Spinal cord (tissue), 10 donors: ENCODE measurements around the gene PLEK. TPM values are rescaled to one million over a fixed set of nuclear protein-coding genes. Genes with fewer than 3 reads are reported as not detected.

Experiments
- DNase-seq, 6 donors: peaks; one replicate each; pipeline versions ENCODE4 v3.0.0 to v3.0.0-alpha.2; 2013 to 2015; ENCODE audit warnings: low spot score in 6 of 6, low read depth in 4 of 6
- H3K27ac ChIP-seq: one replicate; pipeline ENCODE4 v1.5.1; 2013; ENCODE audit warnings: low read depth, low read length, control low read depth
- H3K27me3 ChIP-seq: one replicate; pipeline ENCODE4 v1.6.1; 2013; ENCODE audit warnings: low read length; ENCODE audit not compliant: control insufficient read depth, insufficient read depth
- H3K36me3 ChIP-seq: one replicate; pipeline ENCODE4 v1.6.1; 2013; ENCODE audit warnings: low read length; ENCODE audit not compliant: control insufficient read depth, insufficient read depth
- H3K4me1 ChIP-seq: one replicate; pipeline ENCODE4 v1.6.1; 2013; ENCODE audit warnings: low read length; ENCODE audit not compliant: control insufficient read depth, insufficient read depth
- H3K4me3 ChIP-seq: one replicate; pipeline ENCODE4 v1.5.1; 2013; ENCODE audit warnings: low read depth, low read length, control low read depth
- H3K9me3 ChIP-seq: one replicate; pipeline ENCODE4 v1.6.1; 2013; ENCODE audit warnings: low read length; ENCODE audit not compliant: control insufficient read depth, insufficient read depth
- WGBS: methylation state at CpG from one replicate; pipeline ENCODE4 v1.1.5; 2013; ENCODE audit warnings: missing lambda C conversion rate; ENCODE audit not compliant: insufficient coverage; 5-methylcytosine and 5-hydroxymethylcytosine counted together
- polyA plus RNA-seq, 2 donors: library from polyadenylated mRNA; unstranded; fragments of 120-200 nt; gene quantifications; one replicate each; pipeline ENCODE4 v1.2.1, GENCODE V29; 2013; ENCODE audit not compliant: insufficient read length in 2 of 2
- total RNA-seq, 2 donors: library from RNA; depleted of rRNA in 1 of 2; stranded (reverse); fragments of 120-200 nt in 1 of 2; fragments of >200 nt in 1 of 2; gene quantifications; one replicate each; pipeline versions ENCODE4 v1.2.3 to v1.2.4, GENCODE V29; 2013 to 2014
- donor health status: healthy.

PLEK gene
- total and polyA plus RNA-seq, 4 donors = 5.2 to 12.3 (median 7.9) TPM

DNA sequence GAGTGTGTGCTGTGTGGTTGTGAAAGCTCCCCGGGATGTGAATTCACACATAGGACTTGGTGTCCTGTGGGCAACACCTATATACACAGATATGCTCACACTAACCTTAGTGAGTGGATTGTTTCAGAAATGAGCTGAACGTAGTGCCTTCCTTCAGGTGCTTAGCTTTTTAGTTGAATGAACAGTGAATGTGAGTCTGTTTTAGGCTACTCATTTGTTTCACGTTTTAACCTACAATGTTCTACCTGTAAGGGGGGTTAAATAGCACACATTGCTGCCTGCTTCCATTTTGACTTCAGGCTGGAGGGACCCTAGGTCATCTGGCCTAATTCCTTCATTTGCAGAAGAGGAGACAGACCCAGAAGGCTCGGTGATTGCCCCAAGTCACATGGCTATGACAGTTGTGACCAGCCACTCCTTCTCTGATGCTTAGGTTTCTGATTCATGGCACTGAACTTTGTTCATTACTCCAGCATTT, 1.0 kb downstream of the PLEK start:
- no peak for DNase-seq
- Histone ChIP-seq H3K4me3 (no peak overlapping the region), H3K36me3 (no peaks in the 10 kb centered on the region), H3K4me1 (peaks cover 8% of the 10 kb centered on the region), H3K27me3 (no peaks in the 10 kb centered on the region), H3K27ac (no peak overlapping the region), H3K9me3 (no peaks in the 10 kb centered on the region)
- 89% methylated on average over 3 of the region's 4 CpGs for WGBS

DNA sequence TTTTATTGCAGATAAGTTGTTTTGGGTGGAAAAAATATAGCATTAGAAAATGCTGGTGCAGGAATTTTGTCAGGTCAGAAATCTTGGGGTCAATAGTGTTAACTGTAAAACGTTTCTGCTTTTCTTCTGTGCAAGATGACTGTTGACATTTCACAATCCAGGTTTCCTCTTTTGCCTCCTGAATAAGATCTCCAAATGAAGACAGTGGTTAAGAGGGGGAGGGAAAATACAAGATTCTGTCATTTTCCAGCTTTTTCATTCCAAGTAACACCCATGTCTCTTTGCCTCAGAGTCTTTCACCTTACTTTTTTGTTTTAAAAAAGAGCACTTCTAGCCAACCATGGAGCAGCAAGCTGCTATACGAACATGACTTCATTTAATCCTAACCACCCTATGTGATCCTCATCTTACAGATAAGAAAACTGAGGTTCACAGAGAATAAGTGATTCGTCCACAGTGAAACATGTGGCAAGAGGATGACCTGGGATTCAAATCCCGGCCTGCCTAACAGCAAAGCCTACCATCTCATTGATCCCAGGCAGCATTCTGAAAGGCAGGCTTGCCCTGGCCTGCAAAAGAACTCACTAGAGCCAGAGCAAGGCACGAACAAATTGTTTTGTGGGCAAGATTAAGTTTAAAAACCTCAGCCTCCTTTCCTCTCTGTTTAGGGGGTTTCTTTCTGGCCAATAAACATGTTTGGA, 3.0 kb downstream of the PLEK start:
- Histone ChIP-seq H3K4me3 (no peak overlapping the region), H3K27ac (peak overlapping the region; percentile 20), H3K4me1 (peaks cover 8% of the 10 kb centered on the region), H3K27me3 (no peaks in the 10 kb centered on the region), H3K36me3 (no peaks in the 10 kb centered on the region), H3K9me3 (no peaks in the 10 kb centered on the region)
- WGBS = 58% methylated on average over 3 of the region's 5 CpGs
- DNase-seq = no peak

DNA sequence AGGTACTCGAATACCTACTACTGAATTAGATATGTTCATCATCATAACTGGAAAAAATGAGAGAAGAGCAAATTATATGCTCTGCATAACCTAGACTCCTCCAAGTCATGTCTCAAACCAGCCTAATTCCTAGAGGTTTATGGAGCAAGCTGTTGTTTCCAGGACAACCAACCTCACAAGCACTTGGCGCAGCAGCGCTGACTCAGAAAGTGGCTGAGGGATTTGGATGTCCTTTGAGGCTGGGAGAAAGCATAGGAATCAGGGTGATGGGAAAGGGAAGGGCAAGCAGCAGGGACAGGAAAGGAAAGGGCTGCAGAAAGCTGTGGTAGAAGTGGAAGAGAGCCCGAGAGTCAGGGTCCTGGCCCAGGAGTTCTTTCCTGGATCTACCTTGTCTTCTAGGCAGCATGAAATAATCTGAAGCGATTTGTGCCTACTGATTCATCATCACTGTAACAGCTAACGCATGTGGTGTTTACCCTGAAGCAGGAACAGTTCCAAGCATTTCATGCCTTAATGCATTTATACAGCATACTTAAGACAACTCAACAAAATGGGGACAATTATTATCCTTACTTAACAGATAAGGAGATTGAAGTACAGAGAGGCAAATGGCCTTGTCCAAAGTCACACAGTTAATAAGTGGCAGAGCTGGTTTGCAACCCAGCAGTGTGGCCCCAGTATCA, 3.7 kb downstream of the PLEK start:
- WGBS = 58% methylated on average over 3 of the region's 6 CpGs

DNA sequence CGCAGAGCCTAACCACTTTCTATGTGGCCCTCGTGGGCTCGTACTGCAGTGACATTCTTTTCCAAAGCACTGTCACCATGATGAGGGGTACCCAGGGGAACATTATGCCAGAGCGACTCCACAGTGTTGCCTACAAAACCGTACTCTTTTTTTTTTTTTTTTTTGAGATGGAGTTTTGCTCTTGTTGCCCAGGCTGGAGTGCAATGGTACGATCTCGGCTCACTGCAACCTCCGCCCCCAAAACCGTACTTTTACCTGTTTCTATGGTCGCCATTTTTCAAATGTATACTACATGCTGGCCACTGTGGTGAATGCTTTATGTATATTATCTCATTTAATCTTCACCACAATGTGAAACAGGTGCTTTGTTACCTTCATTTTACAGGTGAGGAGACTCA, 4.3 kb downstream of the PLEK start:
- DNase-seq = no peak
- H3K27ac ChIP-seq = no peak overlapping the region
- no peaks in the 10 kb centered on the region for H3K36me3 ChIP-seq
- peaks cover 8% of the 10 kb centered on the region for H3K4me1 ChIP-seq
- H3K27me3 ChIP-seq = no peaks in the 10 kb centered on the region
- WGBS = 74% methylated on average over 3 of the region's 10 CpGs
- no peak overlapping the region for H3K4me3 ChIP-seq
- no peaks in the 10 kb centered on the region for H3K9me3 ChIP-seq

More for the DNA sequence above, 3.7 kb downstream of the PLEK start:
- H3K27ac ChIP-seq = peak overlapping the region; percentile 29
- no peaks in the 10 kb centered on the region for H3K36me3 ChIP-seq
- no peak overlapping the region for H3K4me3 ChIP-seq
- no peaks in the 10 kb centered on the region for H3K27me3 ChIP-seq
- DNase-seq = peak in 4 of 6 donors; percentile 43 to 90 (median 72)
- peaks cover 8% of the 10 kb centered on the region for H3K4me1 ChIP-seq
- H3K9me3 ChIP-seq = no peaks in the 10 kb centered on the region

DNA sequence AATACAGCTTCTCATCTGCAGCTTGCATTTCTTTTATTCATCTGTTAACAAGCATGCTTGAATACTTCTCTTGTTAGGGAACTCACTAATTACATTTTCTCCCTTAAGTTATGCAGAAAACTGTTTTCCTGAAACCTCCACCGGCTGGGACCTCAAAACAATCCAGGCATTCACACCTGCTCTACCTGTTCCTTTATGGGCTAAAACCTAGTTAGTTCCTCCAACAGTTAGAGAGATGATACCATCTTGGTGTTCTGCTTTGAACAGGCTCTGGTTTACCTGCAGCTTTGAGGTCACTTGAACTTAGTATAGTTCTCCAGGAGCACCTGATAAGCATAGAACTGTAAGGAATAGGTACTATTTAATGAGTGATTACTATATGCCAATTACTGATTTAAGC, 6.1 kb downstream of the PLEK start:
- 56% methylated on average over 1 of the region's 1 CpG for WGBS
- no peaks in the 10 kb centered on the region for H3K36me3 ChIP-seq
- H3K27me3 ChIP-seq = no peaks in the 10 kb centered on the region
- H3K4me3 ChIP-seq = no peak overlapping the region
- H3K27ac ChIP-seq = no peak overlapping the region
- H3K4me1 ChIP-seq = peaks cover 8% of the 10 kb centered on the region
- no peaks in the 10 kb centered on the region for H3K9me3 ChIP-seq
- DNase-seq = no peak

DNA sequence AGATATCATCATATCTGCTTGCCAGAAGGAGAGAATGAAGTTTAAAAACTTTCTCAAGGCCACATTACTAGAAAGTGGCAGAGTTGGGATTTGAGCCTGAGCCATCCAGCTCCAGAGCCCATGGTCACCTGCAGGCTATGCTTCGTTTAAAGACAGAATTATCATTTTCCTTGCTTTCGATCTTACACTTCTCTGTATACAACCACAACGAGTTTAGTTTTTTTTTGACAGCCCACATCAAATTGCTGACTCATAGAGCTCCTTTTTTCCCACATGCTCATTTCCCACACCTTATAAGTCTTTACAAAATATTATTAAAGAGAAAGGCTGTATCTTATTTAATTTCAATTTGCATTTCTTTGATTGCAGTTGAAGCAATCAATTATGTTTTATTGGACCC, 6.5 kb downstream of the PLEK start:
- Histone ChIP-seq H3K4me3 (no peak overlapping the region), H3K27me3 (no peaks in the 10 kb centered on the region), H3K4me1 (peaks cover 8% of the 10 kb centered on the region), H3K36me3 (no peaks in the 10 kb centered on the region), H3K9me3 (no peaks in the 10 kb centered on the region), H3K27ac (no peak overlapping the region)
- WGBS = 50% methylated on average over 1 of the region's 3 CpGs
- no peak for DNase-seq

DNA sequence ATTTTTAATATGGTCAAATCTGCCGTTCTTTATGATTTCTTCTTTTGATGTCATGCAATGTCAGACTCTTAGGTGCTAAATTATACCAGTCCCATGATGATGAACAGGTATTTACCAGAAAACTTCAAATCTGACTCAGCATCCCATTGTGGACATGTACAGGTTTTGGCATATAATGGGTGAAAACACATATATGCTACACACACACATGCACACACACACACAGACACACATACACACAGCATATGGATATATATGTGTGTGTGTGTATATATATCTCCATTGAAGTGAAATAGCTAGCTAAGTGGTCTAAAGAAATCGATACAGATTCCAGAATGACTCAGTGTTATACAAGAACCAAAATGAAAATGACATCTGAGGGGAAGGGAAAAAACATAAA, 7.4 kb downstream of the PLEK start:
- peaks cover 8% of the 10 kb centered on the region for H3K4me1 ChIP-seq
- 100% methylated on average over 1 of the region's 2 CpGs for WGBS
- no peak overlapping the region for H3K27ac ChIP-seq
- no peaks in the 10 kb centered on the region for H3K27me3 ChIP-seq
- H3K9me3 ChIP-seq = no peaks in the 10 kb centered on the region
- no peak for DNase-seq
- H3K36me3 ChIP-seq = no peaks in the 10 kb centered on the region
- H3K4me3 ChIP-seq = no peak overlapping the region

DNA sequence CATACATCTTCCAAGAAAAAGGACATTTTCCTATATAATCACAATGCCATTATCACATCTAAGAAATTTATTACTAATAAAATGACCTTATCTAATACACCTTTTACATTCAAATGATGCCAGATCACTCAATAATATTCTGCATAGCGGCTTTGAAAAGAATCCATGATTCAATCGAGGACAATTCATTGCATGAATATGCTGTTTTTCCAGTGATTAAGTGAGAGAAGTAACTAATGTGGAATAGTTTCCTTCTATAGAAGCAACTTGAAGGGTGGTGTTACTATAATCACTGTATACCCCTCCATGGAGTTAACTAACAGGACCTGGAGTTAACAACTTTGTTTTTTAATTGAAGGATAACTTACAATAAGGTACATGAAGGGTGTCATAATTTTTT, 9.1 kb downstream of the PLEK start:
- Histone ChIP-seq H3K4me3 (no peak overlapping the region), H3K9me3 (no peaks in the 10 kb centered on the region), H3K27me3 (no peaks in the 10 kb centered on the region), H3K36me3 (no peaks in the 10 kb centered on the region), H3K4me1 (peaks cover 2% of the 10 kb centered on the region), H3K27ac (no peak overlapping the region)
- no CpG with 5 or more reads among the region's 2 CpGs for WGBS
- DNase-seq = no peak

DNA sequence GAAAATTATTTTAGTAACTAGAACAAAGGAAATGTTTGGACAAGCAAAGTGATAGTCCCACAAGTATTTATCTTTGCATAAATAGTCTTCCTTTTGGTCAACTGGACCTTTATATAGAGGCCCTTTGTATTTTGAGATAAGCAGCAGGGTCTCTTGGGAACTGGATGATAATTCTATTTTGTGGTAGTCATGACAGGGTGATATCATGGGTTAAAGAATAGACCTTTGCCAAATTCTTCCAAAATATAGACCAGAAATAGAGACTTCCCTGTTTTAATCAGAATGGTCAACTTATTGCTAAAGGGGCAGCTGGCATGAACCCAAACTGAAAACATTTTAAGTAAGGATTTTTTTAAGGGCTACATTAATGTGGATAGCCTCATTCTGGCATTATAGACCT, 10.5 kb downstream of the PLEK start:
- DNase-seq = no peak
- no peak overlapping the region for H3K4me3 ChIP-seq
- no peaks in the 10 kb centered on the region for H3K27me3 ChIP-seq
- H3K36me3 ChIP-seq = no peaks in the 10 kb centered on the region
- no peaks in the 10 kb centered on the region for H3K4me1 ChIP-seq
- H3K9me3 ChIP-seq = no peaks in the 10 kb centered on the region
- no peak overlapping the region for H3K27ac ChIP-seq
